IPS DF 4.7 (cell line): Measurements from ENCODE around the gene DCAF6.

Experiments
- DNase-seq: peaks from one replicate; pipeline ENCODE4 v3.0.0-alpha.2; 2013; ENCODE audit warnings: low spot score; ENCODE audit errors: extremely low read depth

The DCAF6 gene

DNA sequence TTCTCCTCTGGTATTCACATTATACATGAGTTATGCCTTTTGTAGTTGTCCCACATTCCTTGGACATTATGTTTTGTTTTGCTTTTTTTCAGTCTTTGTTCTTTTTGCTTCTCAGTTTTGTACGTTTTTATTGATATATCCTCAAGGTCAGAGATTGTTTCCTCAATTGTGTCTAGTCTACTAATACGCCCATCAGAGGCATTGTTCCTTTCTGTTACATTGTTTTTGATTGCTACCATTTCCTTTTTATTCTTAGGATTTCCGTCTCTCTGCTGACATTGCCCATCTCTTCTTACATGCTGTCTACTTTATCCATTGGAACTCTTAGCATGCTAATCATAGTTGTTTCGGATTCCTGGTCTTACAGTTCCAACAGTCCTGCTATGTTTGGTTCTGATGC lies 28.2 kb downstream of the DCAF6 start:
- DNase-seq = no peak

DNA sequence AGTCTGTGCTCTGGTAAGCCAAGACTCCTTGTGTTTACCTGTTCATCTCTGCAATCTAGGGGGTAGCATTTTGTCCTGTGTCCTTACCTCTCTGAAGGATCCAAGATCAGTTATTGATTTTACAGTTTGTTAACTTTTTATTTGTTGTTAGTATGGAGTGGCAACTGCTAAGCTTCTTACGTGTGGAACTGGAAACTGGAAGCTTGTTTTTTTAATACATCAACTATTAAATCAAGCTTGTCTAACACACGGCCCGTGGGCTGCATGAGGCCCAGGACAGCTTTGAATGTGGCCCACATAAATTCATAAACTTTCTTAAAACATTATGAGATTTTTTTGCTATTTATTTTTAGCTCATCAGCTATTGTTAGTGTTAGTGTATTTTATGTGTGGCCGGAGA lies 29.6 kb downstream of the DCAF6 start:
- no peak for DNase-seq

DNA sequence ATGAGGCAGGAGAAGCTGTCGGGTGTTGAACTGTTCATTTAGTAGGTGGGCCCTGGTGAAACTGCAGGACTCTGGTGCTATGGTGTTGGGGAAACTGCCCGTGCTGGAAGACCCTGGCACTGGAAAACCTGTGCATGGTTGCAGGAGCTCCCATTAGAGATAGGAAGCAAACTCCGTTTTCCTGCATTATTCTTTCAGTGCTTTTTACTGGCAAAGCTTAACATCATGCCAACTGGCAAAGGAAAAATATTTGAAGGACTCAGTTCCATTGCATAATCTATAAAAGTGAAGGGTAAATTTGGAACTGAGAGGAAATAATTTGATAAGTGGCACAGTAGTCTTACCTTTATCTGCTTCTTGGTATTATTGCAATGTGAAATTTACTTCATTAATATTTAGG lies 32.1 kb downstream of the DCAF6 start:
- DNase-seq = no peak

- DNase-seq = no peak
These were observed 37.3 kb downstream of the DCAF6 start for GRCh38 chr1:167973832-167974231.

DNA sequence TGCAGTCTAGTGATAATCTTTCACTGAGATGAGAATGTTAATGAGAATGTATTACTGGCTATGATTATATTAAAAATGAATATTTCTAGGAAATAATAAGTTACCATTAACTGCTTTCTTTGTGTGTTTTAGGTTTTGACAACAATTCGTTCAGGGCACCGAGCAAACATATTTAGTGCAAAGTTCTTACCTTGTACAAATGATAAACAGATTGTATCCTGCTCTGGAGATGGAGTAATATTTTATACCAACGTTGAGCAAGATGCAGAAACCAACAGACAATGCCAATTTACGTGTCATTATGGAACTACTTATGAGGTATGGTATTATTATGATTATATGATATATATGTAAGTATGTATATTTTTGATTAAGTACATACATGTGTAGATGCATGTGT lies 38.2 kb downstream of the DCAF6 start:
- DNase-seq = no peak

- no peak for DNase-seq
These were observed 40.8 kb downstream of the DCAF6 start for GRCh38 chr1:167977245-167977644.

DNA sequence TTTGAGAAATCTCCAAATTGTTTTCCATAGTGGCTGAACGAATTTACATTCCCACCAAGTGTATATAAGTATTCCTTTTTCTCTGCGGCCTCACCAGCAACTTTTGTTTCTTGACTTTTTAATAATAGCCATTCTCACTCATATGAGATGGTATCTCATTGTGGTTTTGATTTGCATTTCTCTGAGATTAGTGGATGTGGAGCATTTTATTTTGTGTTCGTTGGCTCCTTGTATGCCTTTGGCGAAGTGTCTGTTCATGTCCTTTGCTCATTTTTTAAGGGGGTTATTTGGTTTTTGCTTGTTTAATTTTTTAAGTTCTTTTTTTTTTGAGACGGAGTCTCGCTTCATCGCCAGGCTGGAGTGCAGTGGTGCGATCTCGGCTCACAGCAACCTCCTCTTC lies 45.5 kb downstream of the DCAF6 start:
- DNase-seq = no peak

DNA sequence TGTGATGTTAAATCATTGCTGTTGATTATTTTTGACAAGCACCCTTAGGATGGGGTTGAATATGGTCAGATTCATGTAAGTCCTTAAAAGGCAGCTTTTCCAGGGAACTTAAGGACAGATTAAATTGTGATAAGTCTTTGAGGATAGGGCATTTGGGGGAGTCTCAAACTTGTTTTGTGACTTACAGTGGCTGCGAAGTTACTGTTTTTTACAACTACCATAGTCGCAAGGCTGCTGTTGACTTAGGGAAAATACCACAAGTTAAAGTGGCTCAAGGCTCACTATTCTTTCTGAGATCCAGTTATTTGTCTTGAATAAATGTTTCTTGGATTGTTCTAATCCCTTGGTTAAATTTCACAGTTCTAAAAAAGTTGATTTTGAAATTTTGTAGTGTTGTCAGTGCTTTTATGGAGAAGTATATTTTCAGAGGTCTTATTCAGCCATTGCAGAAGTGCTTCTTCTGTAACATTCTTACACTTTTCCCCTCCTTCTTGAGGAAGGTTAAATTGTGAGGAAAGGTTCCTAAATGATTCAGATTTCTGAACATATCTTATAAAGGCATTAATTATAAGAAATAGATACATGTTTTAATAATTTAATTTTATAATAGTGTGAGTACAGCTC lies 47.4 kb downstream of the DCAF6 start:
- no peak for DNase-seq

- DNase-seq = no peak
These were observed 48.5 kb downstream of the DCAF6 start for GRCh38 chr1:167984886-167985489.

DNA sequence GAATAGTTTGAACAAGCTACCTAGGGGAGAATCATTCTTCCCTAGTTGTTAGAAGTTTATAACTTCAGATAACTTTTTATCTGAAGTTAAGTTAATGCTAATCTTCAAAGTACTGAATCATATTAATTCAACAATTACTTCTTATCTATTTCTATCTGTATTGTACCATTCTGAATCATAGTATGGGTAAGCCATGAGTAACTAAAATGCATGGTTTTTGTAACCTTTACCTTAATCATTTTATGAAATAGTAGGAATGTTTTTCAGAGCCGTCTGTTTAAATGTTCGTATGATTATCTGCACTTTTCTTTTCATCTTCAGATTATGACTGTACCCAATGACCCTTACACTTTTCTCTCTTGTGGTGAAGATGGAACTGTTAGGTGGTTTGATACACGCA lies 50.7 kb downstream of the DCAF6 start:
- DNase-seq = no peak

GRCh38 chr1:167991546-167991945 lies 55.1 kb downstream of the DCAF6 start:
- no peak for DNase-seq

GRCh38 chr1:167993720-167994119 lies 57.2 kb downstream of the DCAF6 start:
- no peak for DNase-seq

DNA sequence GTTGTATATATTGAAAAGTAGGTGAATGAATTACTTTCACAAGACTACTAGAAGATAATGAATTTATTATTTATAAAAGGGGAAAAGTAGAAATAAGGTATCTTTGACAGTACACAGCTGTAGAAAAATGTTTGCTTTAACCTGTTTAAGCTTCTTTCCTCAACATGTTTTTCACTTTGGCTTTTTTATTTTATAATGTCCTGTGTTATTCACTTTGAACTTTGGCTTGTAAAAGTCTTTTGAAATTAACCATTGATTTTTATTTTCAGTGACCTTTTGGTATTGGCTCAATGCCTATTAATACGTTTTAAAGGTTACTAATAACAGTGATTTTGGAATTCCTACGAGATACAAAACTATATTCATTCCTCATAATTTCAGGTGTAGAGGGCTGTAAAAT lies 58.1 kb downstream of the DCAF6 start:
- no peak for DNase-seq

DNA sequence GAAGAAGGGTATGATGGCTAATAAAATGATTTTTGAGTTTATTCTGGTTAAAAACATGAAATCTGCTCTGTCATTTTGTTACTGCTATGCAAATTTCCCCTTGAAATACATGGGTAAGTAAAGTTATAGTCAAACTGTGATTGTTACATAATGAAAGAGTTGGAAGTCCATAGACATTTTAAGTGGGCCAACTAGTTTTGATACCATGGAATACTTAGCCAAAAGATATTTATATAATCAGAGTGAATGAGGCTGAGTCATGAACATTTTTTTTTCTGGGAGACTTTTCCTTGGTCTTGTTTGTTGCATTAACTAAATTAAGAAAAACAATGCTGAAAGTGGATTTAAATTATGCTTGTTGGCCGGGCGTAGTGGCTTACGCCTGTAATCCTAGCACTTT lies 58.6 kb downstream of the DCAF6 start:
- no peak for DNase-seq

- no peak for DNase-seq
These were observed 59.8 kb downstream of the DCAF6 start for GRCh38 chr1:167996266-167996665.

- DNase-seq = no peak
These were observed 60.6 kb downstream of the DCAF6 start for GRCh38 chr1:167997037-167997575.

GRCh38 chr1:167999877-168000276 lies 63.4 kb downstream of the DCAF6 start:
- DNase-seq = no peak

DNA sequence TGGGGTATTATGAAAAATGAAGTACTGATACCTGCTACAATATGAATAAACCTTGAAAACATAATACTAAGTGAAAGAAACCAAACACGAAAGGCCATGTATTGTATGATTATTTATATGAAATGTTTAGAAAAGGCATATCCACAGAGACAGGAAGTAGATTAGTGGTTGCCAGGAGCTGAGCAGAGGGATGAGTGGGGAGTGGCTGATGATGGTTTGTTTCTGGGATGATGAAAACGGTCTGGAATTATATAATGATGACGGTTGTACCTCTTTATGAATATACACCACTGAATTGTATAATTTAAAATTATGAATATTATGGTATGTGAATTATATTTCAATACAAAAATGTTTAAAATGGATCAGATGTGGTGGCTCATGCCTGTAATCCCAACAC lies 64.2 kb downstream of the DCAF6 start:
- DNase-seq = no peak

- no peak for DNase-seq
These were observed 64.7 kb downstream of the DCAF6 start for GRCh38 chr1:168001213-168001612.

DNA sequence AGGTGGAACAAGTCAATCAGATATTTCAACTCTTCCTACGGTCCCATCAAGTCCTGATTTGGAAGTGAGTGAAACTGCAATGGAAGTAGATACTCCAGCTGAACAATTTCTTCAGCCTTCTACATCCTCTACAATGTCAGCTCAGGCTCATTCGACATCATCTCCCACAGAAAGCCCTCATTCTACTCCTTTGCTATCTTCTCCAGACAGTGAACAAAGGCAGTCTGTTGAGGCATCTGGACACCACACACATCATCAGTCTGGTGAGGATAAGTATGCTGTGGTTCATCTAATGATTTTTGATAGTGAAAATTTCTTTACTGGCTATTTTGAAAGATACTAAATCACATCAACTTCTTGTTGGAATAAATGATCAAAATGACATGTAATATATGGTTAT lies 68.0 kb downstream of the DCAF6 start:
- DNase-seq = no peak

GRCh38 chr1:168005529-168005928 lies 69.0 kb downstream of the DCAF6 start:
- no peak for DNase-seq

DNA sequence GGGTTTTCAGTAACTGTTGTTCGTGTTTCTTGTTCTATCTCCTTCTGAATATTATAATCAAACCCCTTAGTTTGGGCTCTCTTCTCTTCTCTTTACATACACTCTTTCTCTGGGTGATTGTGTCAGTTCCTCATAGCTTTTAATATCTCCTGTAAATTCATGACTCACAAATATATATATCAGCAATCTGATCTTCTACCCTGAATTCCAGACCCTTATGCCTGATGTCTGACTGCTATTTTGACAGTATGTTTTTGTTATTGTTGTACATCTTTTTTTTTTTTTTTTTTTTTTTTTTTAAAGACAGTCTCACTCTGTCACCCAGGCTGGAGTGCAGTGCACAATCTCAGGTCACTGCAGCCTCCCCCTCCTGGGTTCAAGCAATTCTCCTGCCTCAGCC lies 71.2 kb downstream of the DCAF6 start:
- no peak for DNase-seq

- no peak for DNase-seq
These were observed 72.1 kb downstream of the DCAF6 start for GRCh38 chr1:168008595-168008994.
